NCI-H2107 (cell line): ENCODE results near the gene SHPK.

Experiments used
- DNase-seq: peaks from one replicate; lab custom pipeline; 2025; lab: John Stamatoyannopoulos, UW

The SHPK gene

GRCh38 chr17:3627769-3628167 is 8.3 kb downstream of the SHPK start:
- no peak for DNase-seq

- DNase-seq = no peak
Observed at GRCh38 chr17:3626831-3627768, 8.9 kb downstream of the SHPK start.

- DNase-seq = no peak
Observed at GRCh38 chr17:3622977-3623594, 13.0 kb downstream of the SHPK start.

- no peak for DNase-seq
Observed at GRCh38 chr17:3621146-3621720, 14.8 kb downstream of the SHPK start.

GRCh38 chr17:3615160-3615870 is 20.7 kb downstream of the SHPK start:
- DNase-seq = no peak

- no peak for DNase-seq
Observed at GRCh38 chr17:3613124-3613523, 22.9 kb downstream of the SHPK start.

GRCh38 chr17:3610523-3610922 is 25.5 kb downstream of the SHPK start:
- DNase-seq = no peak

- no peak for DNase-seq
Observed at GRCh38 chr17:3609689-3610088, 26.4 kb downstream of the SHPK start.

GRCh38 chr17:3603870-3604259 is 32.2 kb downstream of the SHPK start:
- no peak for DNase-seq

- DNase-seq = no peak
Observed at GRCh38 chr17:3603119-3603869, 32.8 kb downstream of the SHPK start.

GRCh38 chr17:3602499-3602898 is 33.6 kb downstream of the SHPK start:
- DNase-seq = no peak

- no peak for DNase-seq
Observed at GRCh38 chr17:3600529-3601205, 35.4 kb downstream of the SHPK start.

GRCh38 chr17:3598078-3598477 is 38.0 kb downstream of the SHPK start:
- no peak for DNase-seq

GRCh38 chr17:3596804-3597464 is 39.1 kb downstream of the SHPK start:
- no peak for DNase-seq

GRCh38 chr17:3594976-3595375 is 41.1 kb downstream of the SHPK start:
- no peak for DNase-seq

- DNase-seq = no peak
Observed at GRCh38 chr17:3594051-3594800, 41.8 kb downstream of the SHPK start.

- no peak for DNase-seq
Observed at GRCh38 chr17:3593384-3593783, 42.7 kb downstream of the SHPK start.

- no peak for DNase-seq
Observed at GRCh38 chr17:3592216-3592860, 43.7 kb downstream of the SHPK start.

GRCh38 chr17:3590768-3591167 is 45.3 kb downstream of the SHPK start:
- DNase-seq = no peak
